ENCODE data around the gene NAALAD2.

- TF ChIP-seq CTCF (IDR thresholded peaks at IDR 0.05): no peak
- TF ChIP-seq POLR2A (IDR thresholded peaks at IDR 0.05): no peak
Measured at GRCh38 chr11:90178751-90179150, 44.3 kb downstream of the NAALAD2 start.

Measured in lower leg skin (tissue), 3 donors.